ENCODE measurements around the gene PGBD4.
"Not testable (repeated sequence)": the region's sequence is repeated elsewhere in the genome, so short reads cannot be mapped to it uniquely, and the experiment has no call there.

DNA sequence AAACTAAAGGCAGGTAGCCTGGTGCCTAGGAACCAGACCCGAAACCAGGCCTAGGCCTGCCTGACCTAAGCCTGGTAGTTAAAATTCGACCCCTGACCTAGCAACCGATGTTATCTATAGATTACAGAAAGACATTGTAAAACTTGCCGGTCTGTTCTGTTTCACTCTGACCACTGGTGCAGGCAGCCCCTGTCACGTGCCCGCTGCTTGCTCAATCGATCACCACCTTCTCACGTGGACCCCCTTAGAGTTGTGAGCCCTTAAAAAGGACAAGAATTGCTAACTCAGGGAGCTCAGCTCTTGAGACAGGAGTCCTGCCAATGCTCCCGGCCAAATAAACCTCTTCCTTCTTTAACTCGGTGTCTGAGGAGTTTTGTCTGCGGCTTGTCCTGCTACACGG, 19.9 kb downstream of the PGBD4 start:
- not testable (repeated sequence) for TF ChIP-seq POLR2A (IDR thresholded peaks at IDR 0.05; ENCODE audit: low read depth, low read length); SPI1 (IDR thresholded peaks at IDR 0.05; ENCODE audit: low read depth, low read length); TAF1 (IDR thresholded peaks at IDR 0.05; ENCODE audit: low read depth, low read length); POLR2AphosphoS5 (IDR thresholded peaks at IDR 0.05; ENCODE audit: low read depth, low read length); PAX5 (IDR thresholded peaks at IDR 0.05; ENCODE audit: insufficient read depth, low read length, severe bottlenecking); POU2F2 (IDR thresholded peaks at IDR 0.05; ENCODE audit: low read depth, low read length)
